GM18498 (cell line): ENCODE results near the gene PDE1C.
A peak's percentile ranks its signal among the peaks of the same experiment; 100 is the strongest.

Source experiments
- ATAC-seq: cut with Tn5 transposase; IDR thresholded peaks from one replicate; pipeline ENCODE4 v1.9.1; 2021; ENCODE audit warnings: mild to moderate bottlenecking, moderate library complexity; ENCODE audit not compliant: unreplicated experiment

The PDE1C gene

GRCh38 chr7:31950091-31950755 is 120.0 kb downstream of the PDE1C start:
- ATAC-seq: peak; percentile 48

GRCh38 chr7:31948029-31948428 is 122.2 kb downstream of the PDE1C start:
- peak; percentile 57 for ATAC-seq

- ATAC-seq: no peak
These were observed 130.0 kb downstream of the PDE1C start for GRCh38 chr7:31940167-31940566.

- no peak for ATAC-seq
These were observed 131.1 kb downstream of the PDE1C start for GRCh38 chr7:31939076-31939475.

GRCh38 chr7:31938650-31939049 is 131.6 kb downstream of the PDE1C start:
- ATAC-seq: no peak

- no peak for ATAC-seq
These were observed 132.2 kb downstream of the PDE1C start for GRCh38 chr7:31937982-31938381.

GRCh38 chr7:31935124-31936054 is 134.8 kb downstream of the PDE1C start:
- no peak for ATAC-seq

GRCh38 chr7:31934551-31934950 is 135.7 kb downstream of the PDE1C start:
- no peak for ATAC-seq

- no peak for ATAC-seq
These were observed 136.7 kb downstream of the PDE1C start for GRCh38 chr7:31933481-31933880.

- ATAC-seq: no peak
These were observed 143.1 kb downstream of the PDE1C start for GRCh38 chr7:31926991-31927584.

GRCh38 chr7:31925753-31926454 is 144.3 kb downstream of the PDE1C start:
- no peak for ATAC-seq

- no peak for ATAC-seq
These were observed 146.0 kb downstream of the PDE1C start for GRCh38 chr7:31924251-31924650.

GRCh38 chr7:31922848-31923247 is 147.4 kb downstream of the PDE1C start:
- no peak for ATAC-seq

GRCh38 chr7:31921047-31921446 is 149.2 kb downstream of the PDE1C start:
- ATAC-seq: no peak

GRCh38 chr7:31919678-31920369 is 150.4 kb downstream of the PDE1C start:
- ATAC-seq: no peak

- ATAC-seq: no peak
These were observed 151.4 kb downstream of the PDE1C start for GRCh38 chr7:31918706-31919393.

GRCh38 chr7:31917256-31917655 is 153.0 kb downstream of the PDE1C start:
- no peak for ATAC-seq

GRCh38 chr7:31910191-31910590 is 160.0 kb downstream of the PDE1C start:
- ATAC-seq: no peak

- ATAC-seq: no peak
These were observed 163.6 kb downstream of the PDE1C start for GRCh38 chr7:31906479-31907171.
